ENCODE results near the gene BIN1. TPM values are rescaled to one million over a fixed set of nuclear protein-coding genes. Genes with fewer than 3 reads are reported as not detected.

BIN1 gene
- total RNA-seq, 4 donors from 2014 or later, result 1,150 to 2,167 (median 1,736) TPM

DNA sequence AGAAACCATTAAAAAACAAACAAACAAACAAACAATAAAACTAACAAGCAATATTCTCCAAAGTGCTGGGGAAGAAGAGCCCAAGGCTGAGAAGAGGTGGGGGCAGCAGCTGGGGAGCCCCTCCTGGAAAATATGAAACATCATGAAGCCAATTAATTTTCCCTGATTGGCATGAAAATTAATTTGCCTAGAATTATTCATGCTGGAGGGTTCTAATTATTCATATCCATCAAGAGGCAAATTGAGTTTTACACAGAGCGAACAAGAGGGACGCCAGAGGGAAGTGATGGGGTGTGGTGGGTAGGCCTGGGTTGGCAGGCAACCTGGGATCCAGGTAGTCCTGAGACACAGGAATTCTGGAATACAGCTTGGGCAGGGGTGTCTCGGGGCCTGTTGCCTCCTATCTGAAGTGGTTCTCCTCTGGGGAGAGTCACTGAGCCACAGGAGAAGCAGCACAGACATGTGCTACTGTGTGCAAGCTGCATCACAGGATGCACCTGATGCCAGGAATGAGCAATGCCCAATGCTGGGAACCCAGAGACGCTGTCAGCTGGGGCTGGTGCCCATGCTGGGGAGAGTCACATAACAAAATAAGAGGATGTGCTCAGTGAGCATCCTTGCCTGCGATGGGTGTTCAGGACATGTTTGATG, 107.7 kb downstream of the BIN1 start:
- intact Hi-C loops (cut with DNase I; ENCODE audit: low total_unique reads), result no loop called here
- no peak for TF ChIP-seq POLR2A (IDR thresholded peaks at IDR 0.05)
- TF ChIP-seq, protein P1, sequence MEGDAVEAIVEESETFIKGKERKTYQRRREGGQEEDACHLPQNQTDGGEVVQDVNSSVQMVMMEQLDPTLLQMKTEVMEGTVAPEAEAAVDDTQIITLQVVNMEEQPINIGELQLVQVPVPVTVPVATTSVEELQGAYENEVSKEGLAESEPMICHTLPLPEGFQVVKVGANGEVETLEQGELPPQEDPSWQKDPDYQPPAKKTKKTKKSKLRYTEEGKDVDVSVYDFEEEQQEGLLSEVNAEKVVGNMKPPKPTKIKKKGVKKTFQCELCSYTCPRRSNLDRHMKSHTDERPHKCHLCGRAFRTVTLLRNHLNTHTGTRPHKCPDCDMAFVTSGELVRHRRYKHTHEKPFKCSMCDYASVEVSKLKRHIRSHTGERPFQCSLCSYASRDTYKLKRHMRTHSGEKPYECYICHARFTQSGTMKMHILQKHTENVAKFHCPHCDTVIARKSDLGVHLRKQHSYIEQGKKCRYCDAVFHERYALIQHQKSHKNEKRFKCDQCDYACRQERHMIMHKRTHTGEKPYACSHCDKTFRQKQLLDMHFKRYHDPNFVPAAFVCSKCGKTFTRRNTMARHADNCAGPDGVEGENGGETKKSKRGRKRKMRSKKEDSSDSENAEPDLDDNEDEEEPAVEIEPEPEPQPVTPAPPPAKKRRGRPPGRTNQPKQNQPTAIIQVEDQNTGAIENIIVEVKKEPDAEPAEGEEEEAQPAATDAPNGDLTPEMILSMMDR (IDR thresholded peaks at IDR 0.05 in 4 of 5, conservative IDR thresholded peaks at IDR 0.05 in 1 of 5), result no peak
- no peak overlapping the region for H3K27ac ChIP-seq

DNA sequence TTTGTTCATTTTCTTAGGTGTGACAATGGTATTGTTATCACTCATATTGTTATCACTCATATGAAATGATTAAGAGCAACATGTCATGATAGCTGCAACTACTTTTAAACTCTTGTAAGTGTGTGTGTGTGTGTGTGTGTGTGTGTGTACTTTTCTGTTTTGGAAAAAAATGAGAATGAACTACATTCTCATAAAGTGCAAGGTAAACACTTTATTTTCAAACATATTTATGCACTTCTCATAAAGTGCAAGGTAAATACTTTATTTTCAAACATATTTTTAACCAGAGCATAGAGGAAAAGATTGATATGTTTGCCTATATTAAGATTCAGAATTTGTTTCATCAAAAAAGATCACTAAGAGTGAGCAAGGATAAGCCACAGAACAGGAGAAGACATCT, 108.5 kb downstream of the BIN1 start:
- H3K4me3 ChIP-seq, result no peak overlapping the region
- H3K27me3 ChIP-seq, result no peaks in the 10 kb centered on the region
- H3K4me1 ChIP-seq, result no peaks in the 10 kb centered on the region
- H3K27ac ChIP-seq, result no peak overlapping the region
- no peaks in the 10 kb centered on the region for H3K9me3 ChIP-seq
- ATAC-seq, result no peak
- no peak for TF ChIP-seq POLR2A (IDR thresholded peaks at IDR 0.05)
- TF ChIP-seq, protein P1 (IDR thresholded peaks at IDR 0.05 in 4 of 5, conservative IDR thresholded peaks at IDR 0.05 in 1 of 5), result no peak
- no peaks in the 10 kb centered on the region for H3K36me3 ChIP-seq
- in situ Hi-C loops (cut with MboI; ENCODE audit: low sequenced_read_pairs in 4 of 4), result no loop called here
- intact Hi-C loops (cut with DNase I; ENCODE audit: low total_unique reads), result no loop called here
- DNase-seq, result no peak

More for the DNA sequence above, 107.7 kb downstream of the BIN1 start:
- DNase-seq (no peak), ATAC-seq (no peak)
- no peaks in the 10 kb centered on the region for H3K36me3 ChIP-seq
- H3K9me3 ChIP-seq, result no peaks in the 10 kb centered on the region
- H3K4me1 ChIP-seq, result no peaks in the 10 kb centered on the region
- H3K4me3 ChIP-seq, result no peak overlapping the region
- no peaks in the 10 kb centered on the region for H3K27me3 ChIP-seq
- in situ Hi-C loops (cut with MboI; ENCODE audit: low sequenced_read_pairs in 4 of 4), result no loop called here

Other genes with a start within 250 kb of the BIN1 start
- not detected for gene TEX51, start 208.3 kb downstream of the BIN1 start, total RNA-seq
- not detected for gene CYP27C1, start 113.1 kb upstream of the BIN1 start, total RNA-seq
- 10 to 100 TPM; 24.9 to 28.2 (median 26.7) TPM for gene ERCC3, start 187.0 kb upstream of the BIN1 start, total RNA-seq

Data from gastrocnemius medialis (tissue), 4 donors.